Activated CD8-positive, alpha-beta memory T cell treated with anti-CD3 and anti-CD28 coated beads, Interleukin-2, amount 50 U/mL, for 48 hours (primary cell): ENCODE data around the gene NXPH3.
"Not testable (repeated sequence)": the region's sequence is repeated elsewhere in the genome, so short reads cannot be mapped to it uniquely, and the experiment has no call there.

Source experiments
- DNase-seq: peaks from one replicate; pipeline ENCODE4 v3.0.0-alpha.2; 2020

NXPH3 gene

DNA sequence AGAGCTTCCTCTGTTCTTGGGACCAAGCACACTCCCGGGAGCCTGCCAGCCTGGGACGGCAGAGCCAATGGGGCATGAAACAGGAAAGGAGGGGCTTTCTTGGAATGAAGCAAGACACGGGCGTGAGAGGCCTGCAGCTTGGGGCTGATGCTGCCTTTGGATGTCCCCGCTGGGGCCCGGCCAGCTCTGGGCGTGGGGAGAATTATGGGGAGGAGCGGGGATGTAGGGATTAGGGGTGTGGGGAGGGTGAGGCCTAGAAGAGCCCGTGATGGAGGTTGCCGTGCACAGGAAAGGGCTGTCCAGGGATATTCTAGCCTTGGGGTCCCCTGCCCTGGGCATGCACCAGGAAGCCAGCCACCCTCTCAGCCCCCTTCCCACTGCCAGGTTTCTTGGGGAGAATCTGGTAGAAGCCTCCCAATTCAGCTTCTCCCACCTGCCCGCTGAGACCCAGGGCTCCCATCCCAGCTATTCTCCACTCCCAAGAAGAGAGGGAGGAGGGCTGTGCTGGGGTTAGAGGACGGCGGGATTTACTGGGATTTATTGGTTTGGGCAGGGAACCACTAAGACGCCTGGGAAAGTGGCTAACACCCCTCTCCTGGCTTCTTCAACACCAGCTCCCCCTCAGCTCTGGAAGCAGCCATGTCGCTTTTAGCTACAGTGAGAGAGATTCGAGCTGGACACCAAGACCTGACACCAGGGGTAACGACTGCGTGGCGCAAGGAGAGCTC lies 20.0 kb upstream of the NXPH3 start:
- no peak for DNase-seq

DNA sequence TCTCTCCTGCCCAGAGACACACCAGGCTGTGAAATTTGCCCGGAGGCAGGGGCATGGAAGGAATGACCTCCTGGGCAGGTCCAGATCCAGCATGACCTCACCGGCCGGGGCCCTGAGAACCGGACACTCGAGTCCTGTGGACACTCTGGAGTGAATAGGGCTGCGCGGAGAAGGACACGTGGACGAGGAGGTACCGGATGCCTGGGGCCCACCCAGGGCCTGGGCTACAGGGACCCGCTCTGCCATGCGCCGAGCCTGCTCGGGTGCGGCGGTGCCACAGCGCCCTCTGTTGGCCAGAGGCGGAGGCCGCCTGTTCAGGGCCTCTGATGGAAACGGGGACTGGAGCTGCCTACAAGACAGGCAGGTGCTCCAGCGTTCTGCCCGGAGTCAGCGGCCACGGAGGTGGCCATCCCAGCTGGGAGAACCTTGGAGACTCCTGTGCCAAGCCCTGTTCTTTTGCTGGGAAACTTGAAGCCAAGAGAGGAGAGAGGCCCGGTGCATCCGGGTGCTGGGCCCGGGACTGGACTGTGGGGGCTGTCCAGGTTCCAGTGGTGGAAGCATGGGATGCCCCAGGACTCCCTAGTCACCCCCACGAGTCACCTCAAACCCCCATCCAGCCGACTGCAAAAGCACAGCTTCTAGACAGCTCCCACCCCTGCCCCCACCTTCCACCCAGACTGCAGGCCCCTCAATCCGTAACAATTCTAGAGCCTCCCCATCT lies 19.3 kb upstream of the NXPH3 start:
- peak; percentile 99 for DNase-seq

DNA sequence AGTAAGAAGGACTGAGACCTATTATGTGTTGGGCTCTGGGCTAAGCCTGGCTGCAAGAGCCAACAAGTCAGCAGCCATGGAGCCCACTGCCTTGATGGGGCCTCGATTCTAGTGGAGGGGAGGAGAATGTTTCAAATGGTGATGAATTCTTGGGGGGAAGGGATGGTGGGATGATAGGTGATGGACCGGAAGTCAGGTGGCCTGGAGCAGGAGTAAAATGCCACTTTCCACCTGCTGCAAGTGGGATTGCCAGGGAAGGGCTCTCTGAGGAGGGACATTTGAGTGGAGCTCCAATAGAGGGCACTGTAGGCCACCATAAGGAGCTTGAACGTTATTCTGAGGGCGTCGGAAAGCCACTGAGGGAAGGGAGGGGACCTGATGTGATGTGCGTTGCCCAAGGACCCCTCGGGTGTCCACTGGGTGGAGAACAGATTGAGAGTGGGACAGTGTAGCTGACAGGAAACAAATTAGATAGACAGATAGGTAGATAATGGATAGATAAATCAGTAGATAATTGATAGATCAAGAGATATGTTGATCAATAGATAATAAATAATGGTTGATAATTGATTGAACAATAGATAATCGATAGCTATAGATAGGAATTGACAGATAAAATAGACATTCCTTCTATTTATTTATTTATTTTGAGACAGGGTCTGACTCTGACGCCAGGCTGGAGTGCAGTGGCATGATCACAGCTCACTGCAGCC lies 18.2 kb upstream of the NXPH3 start:
- peak; percentile 63 for DNase-seq

DNA sequence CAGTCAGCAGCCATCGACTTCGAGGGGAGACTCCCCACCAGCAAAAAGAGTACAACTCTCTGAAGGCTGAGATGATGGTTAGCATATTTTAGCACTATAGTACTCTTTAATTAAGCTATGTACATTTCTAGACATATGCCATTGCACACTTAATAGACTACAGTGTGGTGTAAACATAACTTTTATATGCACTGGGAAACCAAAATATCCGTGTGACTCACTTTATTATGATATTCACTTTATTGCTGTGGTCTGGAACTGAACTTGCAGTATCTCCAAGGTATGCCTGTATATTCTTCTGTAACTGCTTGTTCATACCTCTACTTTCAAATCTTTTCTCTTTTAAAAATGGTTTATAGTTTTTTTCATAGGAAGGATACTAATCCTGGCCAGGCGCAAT lies 11.0 kb upstream of the NXPH3 start:
- no peak for DNase-seq

DNA sequence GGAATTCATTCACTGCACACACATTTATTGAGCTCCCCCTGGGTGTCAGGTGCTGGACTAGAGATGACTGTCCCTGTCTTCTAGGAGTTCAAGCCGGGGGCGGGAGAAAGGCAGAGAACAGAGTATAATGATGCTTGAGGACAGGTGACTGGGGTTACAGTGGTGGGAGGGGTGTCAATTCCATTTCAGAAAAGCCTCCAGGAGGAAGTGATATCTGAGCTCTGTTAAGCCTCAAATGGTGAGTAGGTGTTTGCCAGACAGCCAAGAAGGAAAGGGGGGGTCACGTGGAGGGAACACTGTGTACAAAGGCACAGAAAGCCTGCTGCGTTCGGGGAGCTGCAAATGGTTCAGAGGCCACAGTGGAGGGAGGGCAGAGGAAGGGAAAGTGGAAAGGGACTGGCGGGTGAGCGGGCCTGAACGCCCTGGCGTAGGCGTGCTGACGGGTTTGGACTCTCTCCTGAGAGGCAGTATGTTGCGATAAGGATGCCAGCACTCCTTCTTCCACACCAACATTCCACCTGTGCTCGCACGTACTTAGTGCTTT lies 9.7 kb upstream of the NXPH3 start:
- DNase-seq, result peak; percentile 57

DNA sequence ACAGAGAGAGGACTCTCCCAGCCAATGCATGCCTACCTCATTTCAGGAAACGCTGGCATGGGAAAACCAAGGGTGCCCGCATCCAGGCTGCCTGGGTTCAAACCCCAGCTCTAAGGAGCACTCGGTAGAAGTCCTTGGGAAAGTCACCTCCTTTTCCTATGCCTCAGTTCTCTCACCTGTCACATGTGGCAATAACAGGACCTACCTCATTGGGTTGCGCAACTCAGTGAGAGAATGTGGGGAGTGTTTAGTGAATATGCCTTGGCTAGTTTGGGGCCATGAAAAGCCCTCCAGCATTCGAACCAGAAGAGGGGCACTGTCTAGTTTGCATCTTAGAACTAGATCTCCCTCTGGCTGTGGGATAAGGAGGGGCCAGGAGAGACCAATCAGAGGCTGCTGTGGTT lies 9.0 kb upstream of the NXPH3 start:
- no peak for DNase-seq

DNA sequence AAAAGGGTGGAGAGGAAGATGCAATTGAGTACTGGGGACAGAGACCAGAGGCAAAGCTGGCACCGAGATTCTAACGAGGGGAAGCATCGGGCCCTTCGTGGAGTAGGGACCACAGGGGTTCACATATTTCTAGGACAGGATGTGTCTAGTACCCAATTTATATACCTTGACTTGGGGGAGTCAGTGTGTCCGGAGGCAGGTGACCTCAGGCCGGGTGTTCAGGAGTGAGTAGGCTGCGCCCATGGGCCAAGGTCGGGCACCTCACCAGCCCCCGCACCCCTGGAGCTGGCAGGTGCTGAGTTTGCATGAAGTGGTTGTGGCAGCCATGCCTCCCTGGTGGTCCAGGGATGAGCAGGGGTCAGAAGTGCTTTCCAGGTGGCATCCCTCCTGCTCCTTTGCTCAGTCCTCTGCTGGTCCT lies 8.6 kb upstream of the NXPH3 start:
- DNase-seq, result peak; percentile 50

DNA sequence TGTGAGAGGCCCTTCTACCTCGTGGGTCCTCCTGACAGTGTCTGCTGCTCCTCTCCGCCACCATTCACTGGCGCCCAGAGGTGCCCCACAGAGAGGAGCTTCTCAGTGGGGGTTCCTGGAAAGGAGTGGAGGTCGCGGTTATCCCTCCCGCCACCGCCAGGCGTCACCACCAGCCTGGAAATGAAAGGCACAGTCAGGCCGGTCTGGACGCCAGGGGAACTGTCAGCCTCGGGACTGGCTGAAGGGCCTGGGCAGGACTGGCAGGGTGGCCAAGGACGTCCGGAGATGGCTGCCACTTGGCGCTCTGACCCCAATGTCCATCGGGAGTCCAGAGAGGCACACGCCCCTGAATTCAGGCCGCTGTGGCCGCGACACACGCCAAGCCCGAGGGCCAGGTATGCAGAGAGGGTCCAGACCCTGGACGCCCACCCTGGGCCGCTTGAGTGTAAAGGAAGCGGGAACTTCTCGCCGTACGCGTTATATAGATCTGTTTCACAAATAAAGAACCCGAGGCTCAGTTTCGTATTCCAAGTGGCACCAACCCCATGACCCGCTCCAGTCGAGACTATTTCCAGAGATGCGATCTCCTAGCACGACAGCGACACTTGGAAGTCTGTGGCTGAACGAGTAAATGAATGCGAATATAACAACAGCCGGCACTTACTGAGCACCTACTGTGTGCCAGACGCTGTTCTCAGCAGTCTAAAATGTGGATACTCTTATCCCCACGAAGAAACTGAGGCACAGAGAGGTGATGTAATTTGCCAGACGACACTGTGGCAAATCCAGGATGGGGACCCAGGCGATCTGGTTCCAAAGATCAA lies 7.6 kb upstream of the NXPH3 start:
- DNase-seq, result peak; percentile 95

DNA sequence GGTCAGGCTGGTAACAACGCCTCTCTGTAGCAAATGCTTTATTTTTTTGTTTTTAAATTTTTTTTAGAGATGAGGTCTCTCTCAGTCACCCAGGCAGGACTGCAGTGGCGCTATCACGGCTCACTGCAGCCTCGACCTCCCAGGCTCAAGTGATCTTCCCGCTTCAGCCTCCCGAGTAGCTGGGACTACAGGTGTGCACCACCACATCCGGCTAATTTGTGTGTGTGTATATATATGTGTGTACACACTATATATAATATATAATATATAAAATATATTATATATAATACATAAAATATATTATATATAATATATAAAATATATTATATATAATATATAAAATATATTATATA lies 7.0 kb upstream of the NXPH3 start:
- DNase-seq, result not testable (repeated sequence)

DNA sequence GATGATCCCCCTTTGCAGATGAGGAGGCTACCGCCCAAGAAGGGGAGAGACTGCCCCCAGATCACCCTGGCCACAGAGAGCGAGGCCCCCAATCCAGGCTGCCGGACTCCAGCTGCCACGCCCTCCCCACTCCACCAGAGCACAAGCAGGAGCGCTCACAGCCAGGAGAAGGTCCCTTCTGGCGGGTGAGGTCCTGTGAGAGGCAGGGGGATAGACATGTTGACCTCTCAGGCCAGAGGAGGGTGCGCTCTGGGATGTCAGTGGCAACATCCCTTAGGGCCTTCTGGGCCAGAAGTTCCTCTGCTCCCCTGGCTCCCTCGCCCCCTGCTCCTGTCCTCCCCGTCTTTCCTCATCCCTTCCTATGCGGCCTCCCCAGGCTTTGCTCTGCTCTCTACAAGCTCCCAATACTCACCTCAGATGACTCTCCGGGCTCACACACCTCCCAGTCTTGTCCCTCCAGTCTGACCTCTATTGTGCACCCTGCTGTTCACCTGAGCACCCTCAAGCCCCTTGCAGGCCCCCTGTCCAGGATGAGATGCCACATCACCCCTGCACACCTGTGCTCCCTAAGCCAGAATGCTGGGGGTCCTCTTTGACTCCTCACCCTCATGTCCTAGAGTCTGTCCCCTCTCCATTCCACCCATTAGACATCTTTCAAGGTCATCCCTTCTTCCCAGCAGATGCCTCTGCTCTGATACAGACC lies 5.0 kb upstream of the NXPH3 start:
- no peak for DNase-seq

DNA sequence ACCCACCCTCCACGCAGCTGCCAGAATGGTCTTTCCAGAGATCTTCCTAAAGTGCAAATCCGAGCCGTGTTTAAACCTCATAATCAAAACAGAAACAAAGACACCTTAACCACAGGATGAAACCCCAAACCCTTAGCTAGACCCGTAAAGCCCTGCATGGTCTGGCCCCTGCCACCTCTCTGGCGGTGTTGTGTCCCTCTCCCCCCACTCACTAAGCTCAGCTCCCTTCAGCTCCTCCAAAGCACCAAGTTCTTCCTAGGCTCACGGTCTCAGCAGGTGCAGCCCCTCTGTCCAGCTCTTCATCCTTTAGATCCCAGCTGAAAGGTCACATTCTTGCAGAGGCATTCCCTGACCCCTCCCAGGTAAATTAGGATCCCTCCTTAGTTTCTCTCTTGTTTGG lies 4.4 kb upstream of the NXPH3 start:
- no peak for DNase-seq

DNA sequence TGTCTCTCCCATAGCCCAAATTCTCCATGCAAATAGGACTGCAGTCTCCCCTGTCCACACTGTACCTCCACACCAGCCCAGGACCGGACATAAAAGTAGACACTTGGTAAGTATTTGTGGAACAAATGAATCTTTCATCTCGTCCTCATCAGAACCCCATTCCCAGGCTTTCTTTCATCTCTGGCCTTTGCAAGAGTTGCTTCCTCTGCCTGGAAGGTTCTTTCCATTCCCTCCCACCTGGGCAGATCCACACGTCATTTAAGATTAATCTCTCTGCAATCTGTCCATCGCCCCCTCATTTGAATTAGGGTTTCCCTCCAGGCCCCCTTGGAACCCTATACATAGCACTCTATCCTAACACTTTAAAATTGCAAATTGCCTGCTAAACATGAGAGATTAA lies 3.9 kb upstream of the NXPH3 start:
- DNase-seq, result no peak

DNA sequence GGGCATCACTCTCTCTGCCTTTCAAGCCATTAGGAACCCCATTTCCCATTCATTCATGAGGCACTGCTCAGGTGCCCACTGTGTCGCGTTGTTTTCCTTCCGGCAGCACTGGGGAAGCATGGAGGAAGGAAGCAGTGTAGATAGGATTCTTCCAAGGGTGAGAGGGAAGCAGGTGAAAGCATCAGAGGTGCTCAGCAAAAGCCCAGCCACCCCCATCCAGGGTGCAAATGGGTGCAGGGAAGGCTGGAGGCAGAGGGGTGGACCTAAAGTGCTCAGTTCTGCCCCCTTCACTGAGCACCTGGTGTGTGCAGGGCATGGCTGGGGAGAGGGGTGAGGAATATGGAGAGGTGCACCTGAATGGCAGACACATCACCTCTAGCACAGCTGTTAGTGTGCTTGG lies 3.4 kb upstream of the NXPH3 start:
- DNase-seq, result no peak

DNA sequence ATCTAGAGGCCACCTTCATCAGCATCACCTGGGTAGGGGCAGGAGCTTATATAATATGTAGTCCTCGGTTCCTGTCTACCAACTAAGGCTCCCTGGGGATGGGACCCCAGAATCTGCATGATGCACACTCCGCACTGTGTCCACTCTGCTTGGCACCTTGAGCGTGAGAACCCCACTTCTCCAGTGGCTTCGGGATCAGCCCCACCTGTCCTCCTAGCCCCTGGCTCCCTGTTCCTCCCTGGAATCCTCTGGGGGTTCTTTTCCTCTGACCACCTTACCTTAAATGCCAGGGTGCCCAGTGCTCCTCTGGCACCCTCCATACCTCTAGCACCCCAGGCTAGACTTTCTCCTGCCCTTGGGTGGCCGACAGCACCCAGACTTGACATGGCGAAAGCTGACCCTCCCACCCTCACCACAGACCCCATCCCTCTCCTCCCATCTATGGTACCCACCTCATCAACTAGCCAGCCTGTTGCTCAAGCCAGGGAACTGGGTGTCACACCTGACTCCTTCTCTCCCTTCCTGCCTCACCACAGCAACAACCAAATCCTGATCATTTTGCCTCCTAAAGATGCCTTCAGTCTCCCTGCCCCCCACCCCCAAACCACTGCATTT lies 2.8 kb upstream of the NXPH3 start:
- no peak for DNase-seq

DNA sequence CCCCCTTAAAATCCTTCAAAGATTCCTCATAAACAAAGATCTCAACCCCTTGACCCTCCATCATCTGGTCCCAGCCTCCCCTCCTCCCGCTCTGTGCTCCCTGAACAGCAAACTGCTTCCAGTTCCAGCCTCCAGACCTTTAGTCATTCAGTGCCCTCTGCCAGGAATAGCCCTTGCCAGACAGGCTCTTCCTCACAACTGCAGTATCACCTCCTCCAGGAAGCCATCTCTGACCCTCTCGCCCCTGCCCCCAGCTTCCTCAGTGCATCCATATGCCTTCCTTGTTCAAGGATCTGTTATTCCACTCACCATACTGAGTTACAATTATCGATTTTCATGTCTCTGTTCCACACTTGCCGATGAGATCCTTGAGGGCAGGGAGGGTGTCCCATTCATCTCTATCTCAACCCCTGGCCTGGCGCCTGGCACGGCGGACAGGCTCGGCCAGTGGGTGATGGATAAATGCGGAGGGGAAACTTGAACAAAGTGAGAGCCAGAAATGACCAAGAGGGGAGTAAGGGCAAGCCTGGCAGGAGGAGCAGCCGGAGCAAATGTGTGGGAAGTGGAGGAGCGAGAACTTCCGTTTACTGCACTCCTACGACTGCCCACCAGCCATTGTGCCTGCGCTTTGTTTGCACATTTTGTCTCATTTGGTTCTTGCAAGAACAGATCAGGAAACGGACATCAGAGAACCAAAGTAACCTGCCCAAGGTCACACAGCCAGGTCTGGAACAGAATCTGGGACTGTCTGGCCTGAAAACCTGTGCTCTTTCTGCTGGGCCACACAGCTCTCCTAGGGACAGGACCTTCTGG lies 2.0 kb upstream of the NXPH3 start:
- DNase-seq, result no peak

DNA sequence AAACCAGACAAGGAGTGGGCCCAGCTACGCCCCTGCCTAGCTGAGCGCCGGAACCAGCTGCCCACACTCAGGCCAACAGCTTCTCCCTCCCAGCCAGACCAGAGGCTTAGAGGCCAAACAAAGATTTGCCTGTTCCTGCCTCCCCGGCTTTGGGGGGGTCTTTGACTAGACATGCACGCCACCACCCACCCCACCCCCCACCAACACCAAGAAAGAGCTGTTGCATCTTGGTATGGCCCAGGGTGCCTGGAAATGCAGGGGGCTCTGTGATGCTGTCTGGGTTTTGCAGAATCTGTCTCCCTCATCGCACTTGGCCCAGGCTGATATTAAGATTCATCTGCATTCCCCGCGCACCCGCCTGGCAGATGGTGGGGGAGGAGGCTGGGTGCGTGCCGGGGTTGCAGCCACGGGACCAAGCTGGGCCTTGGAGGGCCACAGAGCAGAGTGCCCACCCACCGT lies 1.3 kb upstream of the NXPH3 start:
- no peak for DNase-seq

DNA sequence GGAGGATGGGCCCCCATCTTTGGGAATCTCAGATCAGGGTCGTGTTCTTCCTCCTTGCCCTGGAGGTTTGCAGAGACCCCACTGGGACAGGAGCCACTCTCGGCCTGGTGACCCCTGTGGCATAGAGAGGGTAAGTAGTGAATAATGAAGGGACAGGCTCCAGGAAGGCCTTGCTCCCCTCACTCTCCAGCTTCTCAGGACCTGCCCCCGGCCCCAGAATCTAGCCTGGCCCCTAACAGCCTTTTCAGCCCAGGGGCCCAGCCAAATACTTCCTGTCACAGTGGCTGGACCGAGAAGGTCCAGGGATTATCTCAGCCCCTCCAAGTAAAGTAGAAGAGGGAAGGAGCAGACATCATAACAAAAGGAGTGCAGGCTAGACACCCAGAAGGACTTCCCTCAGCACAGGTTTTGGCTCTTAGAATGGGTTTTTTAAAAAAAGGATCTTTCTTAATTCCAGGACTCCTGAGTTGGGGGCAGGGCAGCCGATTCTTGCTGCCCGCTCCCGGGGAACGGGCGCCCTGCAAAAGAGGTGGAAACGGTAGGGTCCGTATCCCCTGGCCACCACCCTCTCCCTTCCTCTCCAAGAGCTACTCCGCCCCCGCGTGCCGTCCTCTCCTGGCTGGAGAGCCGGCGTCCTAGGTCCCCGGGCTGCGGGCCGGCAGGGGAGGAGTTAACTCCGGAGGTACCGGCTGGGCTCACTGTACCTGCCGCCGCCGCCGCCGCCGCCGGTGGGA lies 559 bp upstream of the NXPH3 start:
- DNase-seq, result no peak

DNA sequence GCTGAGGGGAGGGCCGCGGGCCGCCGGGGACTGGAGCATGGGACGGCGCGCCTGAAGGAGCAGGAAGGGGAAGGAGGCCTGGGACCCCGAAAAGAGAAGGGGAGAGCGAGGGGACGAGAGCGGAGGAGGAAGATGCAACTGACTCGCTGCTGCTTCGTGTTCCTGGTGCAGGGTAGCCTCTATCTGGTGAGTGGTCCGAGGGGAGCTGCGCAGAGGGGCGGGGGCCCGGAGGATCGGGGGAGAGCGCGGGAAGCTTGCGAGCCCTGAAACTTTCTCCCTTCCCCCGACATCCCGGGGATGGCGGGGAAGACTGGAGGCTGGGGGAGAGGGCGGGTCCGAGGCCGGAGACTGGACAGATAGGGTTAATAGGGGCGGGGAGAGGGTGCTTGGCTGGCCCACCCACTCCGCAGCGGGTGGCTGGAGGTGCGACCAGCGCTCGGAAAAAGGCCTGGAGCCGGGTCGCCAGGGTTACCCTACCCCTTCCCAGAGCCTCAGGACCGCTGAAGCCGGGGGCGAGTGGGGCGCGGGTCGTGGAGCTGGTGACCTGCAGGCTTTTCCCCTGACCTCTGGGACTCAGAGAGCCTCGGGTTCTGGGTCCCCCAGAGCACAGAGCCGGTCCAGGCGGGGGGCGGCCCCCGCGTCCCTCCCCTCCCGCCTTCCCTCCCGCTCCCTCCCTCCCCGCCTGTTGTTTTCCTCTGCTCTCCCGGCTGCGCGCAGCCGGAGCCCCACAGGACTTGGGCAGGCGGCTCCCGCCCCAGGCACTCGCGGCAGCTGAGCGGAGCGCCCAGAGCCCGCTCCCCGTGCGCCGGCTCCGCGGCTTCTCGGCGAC lies 631 bp downstream of the NXPH3 start:
- no peak for DNase-seq
